Activated B cell treated with CpG ODN at 0.5 μM for 24 hours (primary cell): ENCODE measurements around the gene PIGU. TPM values are rescaled to one million over a fixed set of nuclear protein-coding genes. Genes with fewer than 3 reads are reported as not detected.
"Not testable (repeated sequence)": the region's sequence is repeated elsewhere in the genome, so short reads cannot be mapped to it uniquely, and the experiment has no call there.

Experiments used
- ATAC-seq: fragments of 200-7000 bp; cut with Tn5 transposase; one replicate; pipeline ENCODE4 v1.10.0; 2021; ENCODE audit warnings: low read depth, mild to moderate bottlenecking, moderate library complexity
- CTCF ChIA-PET: fragments of 350-600 bp; sonication (Branson Sonifier 250); formaldehyde crosslinking; loops from one replicate; lab custom pipeline; 2021; ENCODE audit warnings: antibody characterized with exemption; lab: Charles Lee
- POLR2A ChIA-PET: fragments of 350-600 bp; sonication (Branson Sonifier 250); formaldehyde crosslinking; loops from one replicate; lab custom pipeline; 2021; ENCODE audit warnings: antibody characterized with exemption; lab: Charles Lee
- DNase-seq: peaks from one replicate; pipeline ENCODE4 v3.0.0; 2022
- H3K27ac Mint-ChIP-seq: one replicate; pipeline ENCODE4 v1.8.0; 2020; ENCODE audit warnings: mixed read lengths
- H3K27me3 Mint-ChIP-seq: one replicate; pipeline ENCODE4 v1.8.0; 2021; ENCODE audit warnings: mixed read lengths
- H3K36me3 Mint-ChIP-seq: one replicate; pipeline ENCODE4 v1.8.0; 2021; ENCODE audit warnings: low read depth, mixed read lengths
- H3K4me1 Mint-ChIP-seq: one replicate; pipeline ENCODE4 v1.8.0; 2021; ENCODE audit warnings: mixed read lengths
- H3K4me3 Mint-ChIP-seq: one replicate; pipeline ENCODE4 v1.8.0; 2020; ENCODE audit warnings: mild to moderate bottlenecking, mixed read lengths
- H3K9me3 Mint-ChIP-seq: one replicate; pipeline ENCODE4 v1.8.0; 2020; ENCODE audit warnings: mixed read lengths
- CTCF ChIP-seq: fragments of 200-600 bp; IDR thresholded peaks from one replicate; pipeline ENCODE4 v1.8.0; 2022; ENCODE audit warnings: antibody characterized with exemption, mild to moderate bottlenecking
- intact Hi-C: fragments of 100-400 bp; cut with micrococcal nuclease; formaldehyde crosslinking; loops from one replicate; pipeline ENCODE4 v1.15.1; 2024
- total RNA-seq: library from RNA; stranded (reverse); gene quantifications from 2 replicates; pipeline ENCODE4 v1.2.3, GENCODE V29; 2022

The PIGU gene
- total RNA-seq, 1 donor from 2014 or later = 14.7 TPM

DNA sequence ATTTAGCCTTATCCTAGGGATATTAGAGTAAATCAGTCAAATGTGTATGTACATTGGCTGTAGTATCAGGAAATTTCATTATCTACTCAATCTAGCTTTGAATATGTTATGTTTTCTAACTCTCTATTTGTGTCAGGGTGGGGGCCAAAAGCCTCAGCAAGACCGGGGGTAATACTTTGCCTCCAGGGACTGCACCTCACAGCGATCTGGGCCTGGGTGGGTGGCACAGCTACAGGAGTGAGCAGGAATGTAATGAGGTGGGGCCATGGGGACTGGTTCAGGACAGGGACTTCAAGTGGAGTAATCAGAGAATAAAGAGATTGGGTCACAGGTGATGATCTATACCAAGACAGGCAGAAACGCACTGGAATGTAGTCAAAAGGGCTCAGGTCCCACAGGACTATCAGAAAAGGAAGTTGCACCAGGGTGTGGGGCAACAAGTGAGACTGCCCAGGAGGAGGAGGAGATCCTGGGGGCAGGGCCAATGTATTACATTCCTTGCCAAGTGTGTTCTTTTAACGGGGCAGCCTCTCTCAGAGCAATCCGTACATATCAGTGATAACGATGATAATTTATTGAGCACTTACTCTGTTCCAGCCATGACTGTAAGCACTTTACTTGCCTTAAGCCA, 54.0 kb downstream of the PIGU start:
- H3K36me3 Mint-ChIP-seq = peaks cover 48% of the 10 kb centered on the region
- H3K27ac Mint-ChIP-seq = no peak overlapping the region
- POLR2A ChIA-PET = no interaction called here
- CTCF ChIA-PET = no interaction called here
- no peak for TF ChIP-seq CTCF
- H3K9me3 Mint-ChIP-seq = no peaks in the 10 kb centered on the region
- H3K4me3 Mint-ChIP-seq = no peak overlapping the region
- peaks cover 17% of the 10 kb centered on the region for H3K4me1 Mint-ChIP-seq
- H3K27me3 Mint-ChIP-seq = no peaks in the 10 kb centered on the region
- peak; percentile 37 for ATAC-seq
- intact Hi-C loops = no loop called here
- DNase-seq = no peak

DNA sequence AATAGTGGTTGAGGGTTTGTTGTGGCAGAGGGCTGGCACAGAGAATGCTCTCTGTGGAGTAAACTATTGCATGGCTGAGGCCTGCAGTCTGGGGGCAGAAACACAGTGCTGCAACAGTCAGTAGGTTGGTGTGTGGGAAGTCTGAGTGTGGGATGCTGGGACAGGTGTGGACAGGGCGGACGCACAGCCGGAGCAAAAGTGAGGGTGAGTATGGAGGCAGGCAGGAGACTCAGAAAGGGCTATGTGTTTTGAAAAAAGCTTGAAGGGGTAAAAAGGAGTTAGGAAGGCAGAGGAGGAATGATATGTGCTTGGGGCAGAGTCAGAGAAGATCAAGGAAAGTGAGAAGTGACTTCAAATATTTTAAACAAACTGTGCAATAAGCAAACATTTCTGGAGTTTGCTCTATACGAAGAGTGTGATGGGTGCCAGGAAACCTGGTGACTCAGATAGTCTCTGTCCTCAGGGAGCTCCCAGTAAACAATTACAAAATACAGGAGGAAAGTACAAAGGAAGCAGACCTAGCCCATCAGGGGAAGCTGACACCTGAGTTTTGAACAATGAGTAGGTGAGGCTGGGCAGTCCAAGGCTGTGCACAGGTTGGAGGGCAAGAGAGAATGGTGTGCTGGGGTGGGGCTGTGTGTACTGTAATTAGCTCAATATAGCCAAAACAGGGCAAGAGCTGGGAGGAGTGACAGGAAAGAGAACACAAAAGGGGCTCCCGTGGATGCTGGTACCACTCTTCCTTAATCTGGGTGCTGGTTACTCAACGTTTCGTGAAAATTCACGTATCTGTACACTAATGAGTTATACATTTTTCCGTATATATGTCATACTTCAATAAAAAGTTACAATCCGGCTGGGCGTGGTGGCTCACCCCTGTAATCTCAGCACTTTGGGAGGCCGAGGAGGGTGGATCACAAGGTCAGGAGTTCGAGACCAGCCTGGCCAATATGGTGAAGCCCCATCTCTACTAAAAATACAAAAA, 55.2 kb downstream of the PIGU start:
- CTCF ChIA-PET = no interaction called here
- DNase-seq (no peak), ATAC-seq (no peak)
- TF ChIP-seq CTCF = no peak
- intact Hi-C loops = no loop called here
- H3K36me3 Mint-ChIP-seq = peaks cover 56% of the 10 kb centered on the region
- peaks cover 6% of the 10 kb centered on the region for H3K9me3 Mint-ChIP-seq
- POLR2A ChIA-PET = no interaction called here
- no peak overlapping the region for H3K4me3 Mint-ChIP-seq
- H3K4me1 Mint-ChIP-seq = peaks cover 17% of the 10 kb centered on the region
- no peaks in the 10 kb centered on the region for H3K27me3 Mint-ChIP-seq
- H3K27ac Mint-ChIP-seq = no peak overlapping the region

- Mint-ChIP-seq H3K4me3 (no peak overlapping the region), H3K27ac (no peak overlapping the region)
- POLR2A ChIA-PET = no interaction called here
Measured at GRCh38 chr20:34621036-34621343, 55.9 kb downstream of the PIGU start.

DNA sequence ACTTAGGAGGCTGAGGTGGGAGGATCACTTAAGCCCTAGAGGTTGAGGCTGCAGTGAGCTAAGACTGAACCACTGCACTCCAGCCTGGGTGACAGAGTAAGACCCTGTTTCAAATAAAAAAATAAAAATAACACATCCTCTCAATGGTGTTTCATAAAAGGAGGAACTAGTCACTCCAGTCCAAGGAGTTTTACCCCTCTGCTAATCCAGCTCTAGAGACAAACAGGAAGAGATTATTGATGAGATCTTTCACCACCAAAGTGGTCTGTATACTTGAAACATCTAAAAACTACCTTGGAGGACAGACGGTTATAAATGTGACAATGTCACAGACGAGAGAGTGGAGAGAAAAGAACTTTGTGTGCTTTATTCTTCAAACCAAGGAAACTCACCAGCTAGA, 58.2 kb downstream of the PIGU start:
- H3K9me3 Mint-ChIP-seq = peaks cover 6% of the 10 kb centered on the region
- H3K4me3 Mint-ChIP-seq = no peak overlapping the region
- no peak for TF ChIP-seq CTCF
- intact Hi-C loops = no loop called here
- DNase-seq = no peak
- peaks cover 14% of the 10 kb centered on the region for H3K4me1 Mint-ChIP-seq
- H3K36me3 Mint-ChIP-seq = peaks cover 74% of the 10 kb centered on the region
- H3K27me3 Mint-ChIP-seq = no peaks in the 10 kb centered on the region
- H3K27ac Mint-ChIP-seq = no peak overlapping the region
- ATAC-seq = no peak
- POLR2A ChIA-PET = no interaction called here
- CTCF ChIA-PET = no interaction called here

More at GRCh38 chr20:34621036-34621343, 55.9 kb downstream of the PIGU start:
- TF ChIP-seq CTCF = no peak
- intact Hi-C loops = no loop called here
- Mint-ChIP-seq H3K4me1 (peaks cover 17% of the 10 kb centered on the region), H3K27me3 (no peaks in the 10 kb centered on the region), H3K36me3 (peaks cover 59% of the 10 kb centered on the region), H3K9me3 (peaks cover 6% of the 10 kb centered on the region)
- no peak for DNase-seq
- no peak for ATAC-seq
- CTCF ChIA-PET = no interaction called here

DNA sequence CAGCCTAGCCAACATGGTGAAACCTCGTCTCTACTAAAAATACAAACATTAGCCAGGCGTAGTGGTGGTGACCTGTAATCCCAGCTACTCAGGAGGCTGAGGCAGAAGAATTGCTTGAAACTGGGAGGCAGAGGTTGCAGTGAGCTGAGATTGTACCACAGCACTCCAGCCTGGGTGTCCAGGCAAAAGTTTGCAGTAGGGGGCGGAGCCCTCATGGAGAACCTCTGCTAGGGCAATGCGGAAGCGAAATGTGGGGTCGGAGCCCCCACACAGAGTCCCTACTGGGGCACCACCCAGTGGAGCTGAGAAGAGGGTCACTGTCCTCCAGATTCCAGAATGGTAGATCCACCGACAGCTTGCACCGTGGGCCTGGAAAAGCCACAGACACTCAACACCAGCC, 60.0 kb downstream of the PIGU start:
- H3K27me3 Mint-ChIP-seq, POLR2A ChIA-PET, H3K27ac Mint-ChIP-seq, DNase-seq, H3K4me1 Mint-ChIP-seq, ATAC-seq, H3K9me3 Mint-ChIP-seq, CTCF ChIA-PET, H3K4me3 Mint-ChIP-seq, intact Hi-C loops: not testable (repeated sequence)
- peaks cover 73% of the 10 kb centered on the region for H3K36me3 Mint-ChIP-seq
